ENCODE results near the gene TNFRSF19. TPM values are rescaled to one million over a fixed set of nuclear protein-coding genes. Genes with fewer than 3 reads are reported as not detected.

The TNFRSF19 gene
- total and polyA plus RNA-seq, 2 of the 13 experiments (the other 11 are each of a cell fraction or from before 2014, with no cell fraction given) = 75.3 to 77.7 TPM

DNA sequence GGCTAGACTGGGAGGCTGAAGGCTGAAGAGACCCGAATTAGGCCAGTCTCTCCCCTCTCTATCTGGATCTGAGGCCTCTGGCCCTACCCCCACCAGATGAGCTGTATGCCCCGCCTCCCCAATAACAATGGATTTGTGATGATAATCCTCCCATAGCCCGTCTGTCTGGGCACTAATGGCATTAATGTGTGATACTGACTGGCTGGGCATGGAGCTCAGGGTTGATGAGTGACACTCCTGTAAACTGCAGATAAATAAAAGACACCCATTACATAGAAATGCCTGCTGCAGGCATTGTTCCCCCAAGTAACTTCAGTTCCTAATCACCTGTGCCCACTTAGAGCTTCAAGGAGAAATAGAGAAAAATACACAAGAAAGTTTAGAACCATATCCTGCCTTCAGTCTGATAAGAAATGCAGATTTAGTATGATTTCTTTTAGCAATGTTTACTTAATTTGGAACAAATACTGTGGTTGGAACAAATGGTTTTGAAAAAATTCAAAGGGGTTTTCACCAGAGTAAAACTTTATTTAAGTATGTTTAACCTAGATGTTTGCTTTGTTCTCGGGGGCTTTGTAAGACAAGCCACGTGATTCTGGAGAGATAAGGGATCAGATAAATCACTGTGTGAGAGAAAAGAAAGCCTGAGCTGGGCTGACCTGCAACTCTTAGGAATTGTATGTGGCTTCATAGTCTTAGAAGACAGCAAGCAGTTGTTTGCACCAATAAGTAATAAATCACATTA lies 60.3 kb downstream of the TNFRSF19 start (continued):
- TF ChIP-seq, protein P1, sequence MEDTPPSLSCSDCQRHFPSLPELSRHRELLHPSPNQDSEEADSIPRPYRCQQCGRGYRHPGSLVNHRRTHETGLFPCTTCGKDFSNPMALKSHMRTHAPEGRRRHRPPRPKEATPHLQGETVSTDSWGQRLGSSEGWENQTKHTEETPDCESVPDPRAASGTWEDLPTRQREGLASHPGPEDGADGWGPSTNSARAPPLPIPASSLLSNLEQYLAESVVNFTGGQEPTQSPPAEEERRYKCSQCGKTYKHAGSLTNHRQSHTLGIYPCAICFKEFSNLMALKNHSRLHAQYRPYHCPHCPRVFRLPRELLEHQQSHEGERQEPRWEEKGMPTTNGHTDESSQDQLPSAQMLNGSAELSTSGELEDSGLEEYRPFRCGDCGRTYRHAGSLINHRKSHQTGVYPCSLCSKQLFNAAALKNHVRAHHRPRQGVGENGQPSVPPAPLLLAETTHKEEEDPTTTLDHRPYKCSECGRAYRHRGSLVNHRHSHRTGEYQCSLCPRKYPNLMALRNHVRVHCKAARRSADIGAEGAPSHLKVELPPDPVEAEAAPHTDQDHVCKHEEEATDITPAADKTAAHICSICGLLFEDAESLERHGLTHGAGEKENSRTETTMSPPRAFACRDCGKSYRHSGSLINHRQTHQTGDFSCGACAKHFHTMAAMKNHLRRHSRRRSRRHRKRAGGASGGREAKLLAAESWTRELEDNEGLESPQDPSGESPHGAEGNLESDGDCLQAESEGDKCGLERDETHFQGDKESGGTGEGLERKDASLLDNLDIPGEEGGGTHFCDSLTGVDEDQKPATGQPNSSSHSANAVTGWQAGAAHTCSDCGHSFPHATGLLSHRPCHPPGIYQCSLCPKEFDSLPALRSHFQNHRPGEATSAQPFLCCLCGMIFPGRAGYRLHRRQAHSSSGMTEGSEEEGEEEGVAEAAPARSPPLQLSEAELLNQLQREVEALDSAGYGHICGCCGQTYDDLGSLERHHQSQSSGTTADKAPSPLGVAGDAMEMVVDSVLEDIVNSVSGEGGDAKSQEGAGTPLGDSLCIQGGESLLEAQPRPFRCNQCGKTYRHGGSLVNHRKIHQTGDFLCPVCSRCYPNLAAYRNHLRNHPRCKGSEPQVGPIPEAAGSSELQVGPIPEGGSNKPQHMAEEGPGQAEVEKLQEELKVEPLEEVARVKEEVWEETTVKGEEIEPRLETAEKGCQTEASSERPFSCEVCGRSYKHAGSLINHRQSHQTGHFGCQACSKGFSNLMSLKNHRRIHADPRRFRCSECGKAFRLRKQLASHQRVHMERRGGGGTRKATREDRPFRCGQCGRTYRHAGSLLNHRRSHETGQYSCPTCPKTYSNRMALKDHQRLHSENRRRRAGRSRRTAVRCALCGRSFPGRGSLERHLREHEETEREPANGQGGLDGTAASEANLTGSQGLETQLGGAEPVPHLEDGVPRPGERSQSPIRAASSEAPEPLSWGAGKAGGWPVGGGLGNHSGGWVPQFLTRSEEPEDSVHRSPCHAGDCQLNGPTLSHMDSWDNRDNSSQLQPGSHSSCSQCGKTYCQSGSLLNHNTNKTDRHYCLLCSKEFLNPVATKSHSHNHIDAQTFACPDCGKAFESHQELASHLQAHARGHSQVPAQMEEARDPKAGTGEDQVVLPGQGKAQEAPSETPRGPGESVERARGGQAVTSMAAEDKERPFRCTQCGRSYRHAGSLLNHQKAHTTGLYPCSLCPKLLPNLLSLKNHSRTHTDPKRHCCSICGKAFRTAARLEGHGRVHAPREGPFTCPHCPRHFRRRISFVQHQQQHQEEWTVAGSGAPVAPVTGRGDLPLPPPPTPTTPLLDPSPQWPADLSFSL (CRISPR knock-in tag; IDR thresholded peaks at IDR 0.05) = no peak
- TF ChIP-seq, protein P2, sequence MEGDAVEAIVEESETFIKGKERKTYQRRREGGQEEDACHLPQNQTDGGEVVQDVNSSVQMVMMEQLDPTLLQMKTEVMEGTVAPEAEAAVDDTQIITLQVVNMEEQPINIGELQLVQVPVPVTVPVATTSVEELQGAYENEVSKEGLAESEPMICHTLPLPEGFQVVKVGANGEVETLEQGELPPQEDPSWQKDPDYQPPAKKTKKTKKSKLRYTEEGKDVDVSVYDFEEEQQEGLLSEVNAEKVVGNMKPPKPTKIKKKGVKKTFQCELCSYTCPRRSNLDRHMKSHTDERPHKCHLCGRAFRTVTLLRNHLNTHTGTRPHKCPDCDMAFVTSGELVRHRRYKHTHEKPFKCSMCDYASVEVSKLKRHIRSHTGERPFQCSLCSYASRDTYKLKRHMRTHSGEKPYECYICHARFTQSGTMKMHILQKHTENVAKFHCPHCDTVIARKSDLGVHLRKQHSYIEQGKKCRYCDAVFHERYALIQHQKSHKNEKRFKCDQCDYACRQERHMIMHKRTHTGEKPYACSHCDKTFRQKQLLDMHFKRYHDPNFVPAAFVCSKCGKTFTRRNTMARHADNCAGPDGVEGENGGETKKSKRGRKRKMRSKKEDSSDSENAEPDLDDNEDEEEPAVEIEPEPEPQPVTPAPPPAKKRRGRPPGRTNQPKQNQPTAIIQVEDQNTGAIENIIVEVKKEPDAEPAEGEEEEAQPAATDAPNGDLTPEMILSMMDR (CRISPR knock-in tag; IDR thresholded peaks at IDR 0.05) = no peak
- TF ChIP-seq MLLT10 (CRISPR knock-in tag; IDR thresholded peaks at IDR 0.05) (no peak), MATR3 (CRISPR knock-in tag; IDR thresholded peaks at IDR 0.05) (no peak), NCOA2 (CRISPR knock-in tag; IDR thresholded peaks at IDR 0.05) (peak; percentile 78), ZNF577 (CRISPR knock-in tag; IDR thresholded peaks at IDR 0.05; ENCODE audit: borderline replicate concordance, low read depth) (no peak), NFIB (CRISPR knock-in tag; IDR thresholded peaks at IDR 0.05; ENCODE audit: borderline replicate concordance) (no peak), ZBTB7B (CRISPR knock-in tag; IDR thresholded peaks at IDR 0.05) (peak; percentile 38; the same call in 1 of the 2 replicates), HCFC1 (IDR thresholded peaks at IDR 0.05; ENCODE audit: low read depth, low read length) (no peak), FOSL2 (CRISPR knock-in tag; IDR thresholded peaks at IDR 0.05) (0 out of 2 replicates have a peak, but pooled peaks have one; percentile 2), ZNF546 (CRISPR knock-in tag; conservative IDR thresholded peaks at IDR 0.05) (no peak), NR2F2 (IDR thresholded peaks at IDR 0.05; ENCODE audit: borderline replicate concordance, low read depth) (0 out of 2 replicates have a peak, but pooled peaks have one; percentile 23), TBX3 (IDR thresholded peaks at IDR 0.05; ENCODE audit: borderline replicate concordance) (no peak), DR1 (CRISPR knock-in tag; IDR thresholded peaks at IDR 0.05) (no peak), FOXP1 (IDR thresholded peaks at IDR 0.05) (no peak), FOXP1 (CRISPR knock-in tag; IDR thresholded peaks at IDR 0.05) (0 out of 2 replicates have a peak, but pooled peaks have one; percentile 21), ZNF562 (CRISPR knock-in tag; IDR thresholded peaks at IDR 0.05; ENCODE audit: borderline replicate concordance) (no peak), RCOR2 (CRISPR knock-in tag; IDR thresholded peaks at IDR 0.05) (peak; percentile 66; the same call in 1 of the 2 replicates), POLR2A (IDR thresholded peaks at IDR 0.05; ENCODE audit: insufficient read depth in 1 of 2, low read depth in 2 of 2, low read length in 2 of 2) (no peak)
- TF ChIP-seq, protein P3, sequence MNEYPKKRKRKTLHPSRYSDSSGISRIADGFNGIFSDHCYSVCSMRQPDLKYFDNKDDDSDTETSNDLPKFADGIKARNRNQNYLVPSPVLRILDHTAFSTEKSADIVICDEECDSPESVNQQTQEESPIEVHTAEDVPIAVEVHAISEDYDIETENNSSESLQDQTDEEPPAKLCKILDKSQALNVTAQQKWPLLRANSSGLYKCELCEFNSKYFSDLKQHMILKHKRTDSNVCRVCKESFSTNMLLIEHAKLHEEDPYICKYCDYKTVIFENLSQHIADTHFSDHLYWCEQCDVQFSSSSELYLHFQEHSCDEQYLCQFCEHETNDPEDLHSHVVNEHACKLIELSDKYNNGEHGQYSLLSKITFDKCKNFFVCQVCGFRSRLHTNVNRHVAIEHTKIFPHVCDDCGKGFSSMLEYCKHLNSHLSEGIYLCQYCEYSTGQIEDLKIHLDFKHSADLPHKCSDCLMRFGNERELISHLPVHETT (CRISPR knock-in tag; conservative IDR thresholded peaks at IDR 0.05) = no peak
- TF ChIP-seq, protein P4, sequence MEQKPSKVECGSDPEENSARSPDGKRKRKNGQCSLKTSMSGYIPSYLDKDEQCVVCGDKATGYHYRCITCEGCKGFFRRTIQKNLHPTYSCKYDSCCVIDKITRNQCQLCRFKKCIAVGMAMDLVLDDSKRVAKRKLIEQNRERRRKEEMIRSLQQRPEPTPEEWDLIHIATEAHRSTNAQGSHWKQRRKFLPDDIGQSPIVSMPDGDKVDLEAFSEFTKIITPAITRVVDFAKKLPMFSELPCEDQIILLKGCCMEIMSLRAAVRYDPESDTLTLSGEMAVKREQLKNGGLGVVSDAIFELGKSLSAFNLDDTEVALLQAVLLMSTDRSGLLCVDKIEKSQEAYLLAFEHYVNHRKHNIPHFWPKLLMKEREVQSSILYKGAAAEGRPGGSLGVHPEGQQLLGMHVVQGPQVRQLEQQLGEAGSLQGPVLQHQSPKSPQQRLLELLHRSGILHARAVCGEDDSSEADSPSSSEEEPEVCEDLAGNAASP (CRISPR knock-in tag; IDR thresholded peaks at IDR 0.05; ENCODE audit: borderline replicate concordance) = peak; percentile 58; the same call in 1 of the 2 replicates
